NCI-H774 (cell line): ENCODE measurements around the gene CDK5R2.

Experiments
- DNase-seq: peaks from one replicate; lab custom pipeline; 2025; lab: John Stamatoyannopoulos, UW

The CDK5R2 gene

DNA sequence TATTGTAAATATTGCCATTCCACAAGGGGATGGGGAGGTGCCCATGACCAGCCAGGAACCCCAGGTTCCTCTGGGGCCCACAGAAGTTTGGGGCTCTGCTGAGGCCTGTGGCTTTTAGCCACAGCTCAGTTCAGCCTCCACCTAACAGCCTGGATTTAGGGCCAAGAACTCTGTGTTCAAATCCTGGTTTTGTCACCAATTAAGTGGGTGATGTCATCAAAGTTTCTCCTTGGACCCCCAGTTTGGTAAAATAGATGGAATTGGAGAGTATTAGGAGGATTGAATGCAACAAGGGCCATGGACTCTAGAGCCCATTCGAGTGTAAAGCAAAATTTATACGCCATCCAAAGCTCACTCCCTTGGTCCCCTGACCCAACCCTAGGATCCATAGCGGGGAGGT is 28.7 kb downstream of the CDK5R2 start:
- no peak for DNase-seq

DNA sequence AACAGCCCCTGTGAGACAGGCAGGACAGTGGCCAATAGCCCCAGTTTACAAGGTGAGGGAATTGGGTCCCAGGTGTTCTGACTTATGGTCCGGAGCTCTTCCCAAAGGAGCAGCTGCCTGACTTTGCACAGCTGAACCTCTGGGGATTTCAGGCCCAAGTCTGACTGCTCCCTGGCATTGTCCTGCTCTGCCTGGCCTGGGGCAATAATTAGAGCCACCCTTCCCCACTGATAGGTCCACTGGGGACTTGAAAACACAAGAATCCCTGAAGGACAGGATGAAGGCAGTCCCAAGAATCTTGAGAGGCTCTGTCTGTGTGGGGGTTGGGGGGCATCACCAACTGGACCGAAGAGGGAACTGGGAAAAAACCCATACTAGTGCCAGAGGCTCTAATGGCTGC is 29.2 kb downstream of the CDK5R2 start:
- no peak for DNase-seq

DNA sequence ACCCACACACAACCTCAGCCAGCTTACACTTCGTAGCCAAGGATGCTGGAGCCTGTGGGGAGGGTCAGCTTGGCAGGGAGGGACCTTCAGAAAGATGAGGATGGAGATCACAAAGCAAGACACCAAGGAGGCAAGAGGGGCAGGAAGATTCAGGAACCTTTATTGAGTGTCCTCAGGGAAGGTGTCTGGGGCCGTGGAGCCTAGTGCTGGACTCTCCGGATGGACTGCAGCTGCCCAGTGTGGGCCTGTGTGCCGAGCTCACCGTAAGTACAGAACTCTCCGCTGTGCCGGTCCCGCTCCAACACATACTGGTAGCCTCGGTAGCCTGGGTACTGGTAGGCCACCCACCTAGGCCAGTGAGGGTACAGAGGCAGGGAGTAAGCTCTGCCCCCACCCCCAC is 30.6 kb downstream of the CDK5R2 start:
- no peak for DNase-seq

DNA sequence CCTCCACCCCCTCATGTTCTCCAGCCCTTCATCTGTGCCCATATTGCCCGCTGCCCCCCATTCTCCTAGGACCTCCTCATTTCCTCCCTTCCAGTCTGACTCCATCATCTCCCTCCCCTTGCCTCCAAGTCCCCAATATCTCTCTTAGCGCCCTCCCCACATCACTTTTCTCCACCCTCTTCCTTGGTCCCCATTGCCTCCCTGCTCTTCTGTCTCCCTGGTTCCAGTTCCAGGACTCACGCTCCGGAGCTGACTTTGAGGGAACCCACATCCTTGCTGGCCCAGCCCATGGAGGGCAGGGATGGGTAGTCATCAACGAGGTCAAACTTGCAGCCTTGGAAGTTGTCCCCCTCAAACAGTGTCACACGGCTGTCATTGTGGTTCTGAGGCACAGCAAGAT is 31.1 kb downstream of the CDK5R2 start:
- DNase-seq, result no peak

DNA sequence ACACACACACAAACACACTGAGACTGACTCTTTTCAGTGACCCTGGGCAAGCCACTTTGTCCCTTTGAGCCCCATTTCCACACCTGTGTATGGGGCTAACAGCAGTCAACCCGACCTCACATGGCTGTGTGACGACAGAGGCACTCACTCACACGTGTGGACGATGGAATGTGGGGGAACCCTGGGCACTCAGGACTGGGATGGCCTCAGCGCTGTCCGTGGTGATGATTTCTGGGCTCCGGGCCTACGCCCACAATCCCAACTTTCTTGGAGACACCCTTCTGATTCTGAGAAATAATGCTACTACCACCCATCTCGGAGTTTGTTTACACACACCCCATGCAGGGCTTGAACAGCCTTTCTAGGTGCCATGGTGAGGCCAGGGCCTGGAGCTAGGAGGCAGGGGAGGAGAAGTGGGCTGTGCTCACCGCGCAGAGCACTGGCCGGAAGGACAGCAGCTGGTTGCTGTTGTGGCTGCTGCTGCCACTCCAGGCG is 32.3 kb downstream of the CDK5R2 start:
- DNase-seq, result no peak

DNA sequence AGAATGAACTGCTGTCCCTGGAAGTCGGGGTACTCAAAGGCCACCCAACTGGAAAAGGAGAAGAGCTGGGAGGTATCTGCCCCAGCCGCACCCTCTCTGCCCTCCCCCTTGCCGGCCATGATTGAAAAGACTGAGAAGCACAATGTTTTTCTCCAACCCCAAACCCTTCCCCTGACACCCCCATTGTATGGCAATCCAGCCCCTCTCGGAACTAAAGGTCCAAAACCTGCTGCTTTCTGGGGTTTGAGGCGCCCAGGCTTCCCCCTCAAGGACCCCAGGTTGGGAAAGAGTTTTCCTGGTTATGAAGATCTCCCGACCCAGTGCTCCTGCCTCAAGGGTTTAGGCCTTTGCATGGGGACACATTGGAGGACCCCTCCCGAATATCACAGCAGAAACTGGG is 32.7 kb downstream of the CDK5R2 start:
- no peak for DNase-seq

DNA sequence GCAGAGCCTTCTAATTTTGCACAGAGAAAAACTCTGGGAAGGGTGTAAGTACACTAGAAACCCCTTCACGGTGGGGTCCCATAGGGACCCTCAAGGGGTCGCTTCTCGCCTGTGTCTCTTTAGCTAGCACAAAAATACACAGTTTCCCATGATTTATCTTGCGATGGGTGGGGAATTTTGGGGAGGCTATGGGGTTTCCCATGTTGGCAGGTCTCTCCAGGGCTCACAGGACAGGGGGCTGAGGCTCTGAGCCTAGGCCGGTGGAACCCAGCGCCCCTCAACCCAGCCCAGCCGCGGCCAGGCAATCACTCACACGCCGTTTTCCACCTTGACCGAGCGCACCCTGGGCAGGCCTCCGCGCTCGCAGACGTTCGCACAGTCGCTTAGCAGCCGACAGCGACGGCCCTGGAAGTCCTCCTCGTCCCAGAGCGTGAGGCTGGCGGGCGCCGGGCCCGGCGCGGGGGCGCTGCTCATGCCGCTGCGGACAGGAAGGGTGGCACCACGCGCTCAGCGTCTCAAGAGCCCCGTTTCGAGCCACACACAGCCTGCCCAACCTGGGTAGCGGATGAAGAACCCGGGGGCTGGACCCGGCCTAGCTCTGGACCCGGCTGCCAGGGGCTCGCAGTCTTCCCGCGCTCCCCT is 33.4 kb downstream of the CDK5R2 start:
- DNase-seq, result no peak

DNA sequence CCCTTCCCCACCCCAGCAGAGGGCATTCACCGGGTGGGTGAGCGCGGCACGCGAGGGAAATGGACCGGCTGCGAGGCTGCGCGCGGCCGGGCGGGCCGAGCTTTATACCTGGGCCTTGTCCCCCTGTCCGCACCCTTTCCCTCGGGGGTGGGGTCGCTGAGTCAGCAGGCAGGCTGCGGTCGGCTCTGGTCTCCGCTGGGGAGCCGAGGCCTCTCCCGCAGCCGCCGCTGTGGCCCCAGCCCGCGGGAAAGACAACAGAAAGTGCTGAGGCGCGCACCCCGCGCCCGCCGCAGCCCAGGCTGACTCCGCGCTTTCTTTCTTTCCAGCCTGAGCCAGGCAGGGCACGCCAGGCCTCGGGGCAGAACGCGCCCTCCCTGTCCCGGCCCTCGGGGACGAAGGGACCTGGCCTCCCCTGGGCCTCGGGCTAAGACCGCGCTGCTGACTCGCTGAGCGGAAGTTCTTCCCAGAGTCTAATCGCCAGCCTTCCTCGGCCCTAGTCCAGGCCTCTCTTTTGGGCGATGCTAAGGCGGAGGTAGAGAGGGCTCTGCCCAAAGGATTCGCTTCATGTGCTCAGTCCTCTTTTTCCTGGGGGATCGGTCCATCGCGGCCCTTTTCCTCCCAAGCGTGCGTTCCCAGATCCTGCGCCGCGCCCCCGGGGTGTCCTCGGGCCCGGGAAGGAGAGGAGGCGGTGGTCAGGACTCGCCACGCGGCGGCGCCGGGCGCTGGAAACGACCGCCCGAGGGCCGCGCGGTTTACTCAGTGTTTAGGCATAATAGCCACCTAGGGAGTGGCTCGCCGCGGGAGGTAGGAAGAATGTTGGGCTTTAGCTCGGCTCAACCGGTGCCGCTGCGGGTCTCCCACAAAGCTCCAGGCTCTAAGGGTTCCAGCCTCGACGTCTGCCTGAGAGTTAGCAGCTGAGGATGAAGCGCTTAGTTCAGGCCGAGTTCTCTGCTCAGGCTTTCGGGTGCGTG is 34.2 kb downstream of the CDK5R2 start, which contains the start of gene CRYBA2:
Gene CRYBA2 (minus strand): TSS at position 78 of the 971 bp plus-strand sequence. CDS start 246 bp downstream, outside the sequence.
- DNase-seq, result peak; percentile 27

DNA sequence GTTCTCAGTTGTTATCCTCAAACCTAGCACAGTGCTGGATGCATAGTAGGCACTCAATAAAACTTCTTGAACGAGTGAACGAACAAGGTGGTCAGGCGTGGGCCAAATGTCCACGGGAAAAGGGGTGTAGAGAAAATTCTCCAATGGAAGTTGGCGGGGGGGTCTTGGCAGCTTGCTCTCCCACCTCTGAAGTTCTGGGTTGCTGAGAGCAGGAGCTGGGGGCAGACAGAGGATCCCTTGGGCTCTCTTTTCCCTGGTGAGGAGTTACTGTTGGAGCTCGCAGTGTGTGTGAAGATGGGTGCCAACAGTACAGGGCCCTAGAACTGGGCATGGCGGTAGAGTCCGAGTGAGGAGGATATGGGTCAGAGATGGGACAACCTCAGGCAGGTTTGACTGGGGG is 36.1 kb downstream of the CDK5R2 start:
- no peak for DNase-seq

DNA sequence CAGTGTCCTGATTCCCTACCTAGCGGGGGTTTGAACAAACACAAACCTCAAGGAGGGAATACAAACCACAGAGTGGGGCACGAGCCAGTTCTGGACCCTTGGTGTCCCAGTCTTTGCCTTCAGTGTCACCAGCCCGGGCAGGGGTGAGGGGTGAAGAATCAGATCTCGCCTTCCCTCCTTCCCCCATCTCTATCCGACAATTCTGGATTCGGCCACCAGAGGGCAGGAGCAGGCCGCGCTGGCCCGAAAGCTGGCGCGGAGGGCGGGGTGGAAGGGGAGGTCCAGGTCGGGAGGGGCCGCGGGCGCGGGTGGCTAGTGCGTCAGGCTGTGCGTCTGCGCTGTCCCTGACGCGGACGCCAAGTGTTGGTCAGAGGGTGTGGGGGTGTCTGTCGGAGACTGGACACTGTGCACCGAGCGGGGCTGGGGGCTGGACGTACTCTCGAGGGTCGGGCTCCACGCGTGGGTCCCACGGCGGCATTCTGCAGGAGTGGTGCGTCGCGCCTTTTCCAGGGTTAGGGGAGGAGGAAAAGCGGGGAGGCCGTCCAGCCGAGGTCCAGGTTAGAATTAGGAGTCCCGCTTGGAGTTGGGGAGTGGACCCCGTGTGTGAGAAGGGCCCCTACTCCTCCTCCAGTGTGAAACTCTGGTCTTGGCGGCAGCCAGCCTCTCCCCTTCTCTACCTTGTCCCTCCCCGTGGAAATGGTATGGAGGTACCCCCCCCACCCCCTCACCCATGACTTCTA is 36.7 kb downstream of the CDK5R2 start:
- peak; percentile 92 for DNase-seq

DNA sequence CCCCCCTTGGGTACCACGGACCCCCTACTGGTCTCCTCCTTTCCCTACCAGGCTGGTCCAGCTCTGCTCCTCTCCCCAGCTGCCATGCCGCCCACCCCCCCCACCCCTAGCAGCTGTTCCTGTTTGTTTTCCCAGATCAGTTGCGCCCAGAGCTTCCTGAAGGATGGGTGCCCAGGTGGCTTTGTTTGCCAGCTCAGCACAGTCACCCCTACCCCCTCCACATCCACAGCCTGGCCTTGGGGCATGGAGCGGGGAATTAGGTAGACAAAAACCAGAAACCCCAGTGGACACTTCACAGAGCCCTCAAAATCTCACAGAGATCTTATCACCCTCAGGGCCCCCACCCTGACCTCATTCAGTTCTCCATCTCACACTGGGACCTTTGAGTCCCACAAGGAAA is 37.5 kb downstream of the CDK5R2 start:
- DNase-seq, result peak; percentile 81

DNA sequence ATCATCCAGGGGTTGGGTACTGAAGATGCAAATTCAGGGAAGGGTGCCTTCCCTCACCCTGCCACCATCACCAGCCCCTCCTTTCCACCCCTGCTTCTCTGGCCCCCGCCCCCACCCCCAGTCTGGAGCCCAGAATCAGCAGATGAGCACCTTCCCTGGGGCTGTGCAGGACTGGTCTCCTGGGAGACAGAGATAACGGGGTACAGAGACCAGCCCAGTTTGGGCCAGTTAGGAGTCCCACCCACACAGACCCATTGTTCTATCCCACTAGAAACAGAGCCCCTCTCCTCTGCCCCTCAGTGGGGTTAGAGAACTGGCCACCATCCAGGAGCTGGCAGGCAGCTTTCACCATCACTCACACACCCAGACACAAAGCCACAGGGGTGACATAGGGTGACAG is 38.3 kb downstream of the CDK5R2 start:
- peak; percentile 54 for DNase-seq

DNA sequence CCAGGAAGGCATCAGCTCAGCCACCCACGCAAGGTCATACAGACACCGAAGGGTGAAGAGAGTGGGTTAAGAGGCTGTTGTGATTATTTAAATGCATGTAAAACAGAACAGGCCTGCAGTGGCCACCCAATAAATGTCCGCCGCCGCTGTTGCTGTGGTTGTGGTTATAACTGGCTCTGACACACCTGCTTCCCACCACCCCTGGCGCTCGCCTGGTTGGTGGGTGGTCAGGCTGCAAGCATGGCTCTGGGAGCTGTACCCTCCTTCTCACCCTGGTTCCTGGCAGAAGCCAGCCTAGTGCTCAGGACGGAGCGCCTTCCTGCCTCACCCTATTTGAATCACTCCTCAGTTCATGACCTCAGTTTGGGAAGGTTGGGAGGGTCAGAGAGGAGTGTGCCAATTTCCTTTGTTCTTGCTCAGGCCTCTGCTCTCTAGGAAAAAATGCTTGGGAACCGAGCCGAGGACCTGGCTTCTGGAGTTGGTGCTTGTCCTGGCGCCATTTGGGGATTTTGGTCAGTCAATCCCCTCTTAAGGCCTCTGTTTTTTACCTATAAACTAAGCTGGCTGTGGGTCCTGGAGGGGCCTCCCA is 39.0 kb downstream of the CDK5R2 start:
- DNase-seq, result peak; percentile 36

DNA sequence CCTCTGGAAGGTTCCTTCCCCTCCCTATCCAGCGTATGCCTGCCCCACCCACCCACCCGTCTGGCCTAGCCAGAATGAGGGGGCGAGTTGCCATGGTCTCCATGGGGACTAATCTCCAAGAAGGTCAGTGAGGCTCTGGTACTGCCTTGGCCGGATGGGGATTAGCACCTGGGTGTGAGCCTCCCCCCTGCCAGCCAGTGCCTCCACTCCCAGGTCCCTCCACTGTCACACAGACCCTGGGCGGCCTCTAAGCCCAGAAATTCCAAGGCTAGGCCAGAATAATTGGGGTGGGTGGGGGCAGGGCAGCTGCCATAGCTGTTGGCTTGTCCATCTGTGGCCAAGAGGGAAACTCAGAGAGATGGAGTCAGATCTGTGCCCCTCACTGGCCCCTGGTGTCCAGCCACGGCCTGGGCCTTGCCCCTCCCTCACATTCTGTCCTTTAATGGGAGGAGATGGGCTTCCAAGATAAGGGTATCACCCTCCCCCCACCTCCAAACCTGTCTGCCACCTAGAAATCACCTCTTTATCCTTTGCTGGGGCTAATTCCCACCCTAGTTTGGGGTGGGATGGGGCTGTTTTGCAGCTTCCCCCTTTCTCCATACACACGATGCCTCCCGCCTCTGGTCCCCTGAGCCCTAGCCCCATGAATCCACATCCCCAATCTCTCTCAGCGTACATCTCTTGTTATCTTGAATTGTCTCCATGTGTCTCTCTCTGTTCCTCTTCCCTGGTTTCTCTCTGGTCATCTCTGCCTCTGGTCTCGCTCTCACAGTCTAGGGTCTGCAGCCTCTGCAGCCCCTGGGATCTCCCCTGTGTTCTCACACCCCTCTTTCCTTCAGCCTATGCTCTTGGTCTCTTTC is 39.8 kb downstream of the CDK5R2 start:
- DNase-seq, result no peak

DNA sequence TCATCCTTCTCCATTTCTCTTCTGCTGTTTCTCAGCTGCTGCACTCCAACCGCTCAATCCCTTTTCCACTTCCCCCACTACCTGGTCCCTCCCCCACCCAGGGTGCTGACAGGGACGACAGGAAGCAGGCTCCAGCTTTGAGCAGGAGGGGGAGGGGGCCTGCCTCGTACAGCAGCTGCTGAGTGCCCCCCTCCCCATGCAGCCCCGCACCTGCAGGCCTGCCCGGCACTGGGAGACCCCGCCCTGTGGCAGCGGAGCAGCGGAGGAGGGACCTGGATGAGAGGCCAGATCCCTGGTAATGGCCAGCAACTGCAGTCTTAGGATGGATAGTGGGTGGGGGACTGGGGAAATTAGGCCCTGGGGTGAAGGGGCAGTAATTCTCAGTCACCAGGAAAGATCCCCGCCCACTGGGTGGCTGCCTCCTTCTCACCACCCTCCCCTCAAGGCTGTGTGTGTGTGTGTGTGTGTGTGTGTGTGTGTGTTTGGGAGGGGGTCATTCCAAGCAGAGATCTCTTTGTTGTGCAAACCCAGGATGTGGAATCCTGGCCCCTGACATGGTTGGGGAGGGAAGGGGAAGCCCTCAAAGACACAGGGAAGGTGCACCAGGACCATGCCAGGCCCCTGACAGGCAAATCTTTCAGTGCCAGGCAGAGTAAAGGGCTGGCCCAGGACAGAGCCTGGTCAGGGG is 40.6 kb downstream of the CDK5R2 start:
- DNase-seq, result peak; percentile 86

DNA sequence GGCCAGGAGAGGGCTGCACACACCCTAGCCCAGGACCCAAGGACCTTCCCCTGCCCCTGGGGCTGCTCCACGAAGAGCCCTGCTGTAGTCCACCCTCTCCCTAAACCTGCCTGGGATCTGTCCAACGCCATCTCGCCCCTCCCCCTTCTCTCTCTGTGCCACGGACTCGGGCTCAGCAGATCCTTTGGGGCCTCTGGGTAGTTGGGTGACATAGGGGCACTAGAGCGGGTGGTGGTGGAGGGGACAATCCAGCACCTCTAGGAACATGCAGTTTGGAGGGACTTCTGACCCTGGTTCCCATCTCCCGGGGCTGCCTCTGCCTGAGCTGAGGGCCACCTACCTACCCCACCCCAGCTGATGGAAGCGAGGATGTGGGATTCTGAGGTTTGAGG is 41.1 kb downstream of the CDK5R2 start:
- DNase-seq, result peak; percentile 20

DNA sequence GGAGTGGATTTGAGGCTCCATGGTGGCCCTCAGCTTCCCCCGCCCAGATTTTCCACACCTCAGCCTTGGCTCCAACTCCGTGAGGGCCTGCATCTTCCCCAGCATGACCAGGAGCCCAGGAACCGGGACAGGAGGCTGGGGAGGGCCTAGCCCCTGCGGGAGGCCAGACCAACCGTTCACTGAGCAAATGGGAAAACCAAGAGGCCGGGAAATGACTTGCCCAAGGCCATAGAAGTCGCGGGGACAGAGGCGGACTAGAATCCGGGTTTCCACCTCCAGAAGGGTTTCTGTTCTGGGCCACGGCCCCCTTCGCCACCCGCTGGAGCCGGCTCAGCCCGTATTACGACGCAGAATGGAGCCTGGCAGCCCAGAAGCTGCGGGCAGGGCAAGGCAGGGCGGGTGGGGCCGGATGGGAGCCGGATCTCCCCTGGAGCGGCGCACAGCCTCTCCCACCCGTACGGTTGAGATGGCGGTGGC is 41.7 kb downstream of the CDK5R2 start:
- no peak for DNase-seq

DNA sequence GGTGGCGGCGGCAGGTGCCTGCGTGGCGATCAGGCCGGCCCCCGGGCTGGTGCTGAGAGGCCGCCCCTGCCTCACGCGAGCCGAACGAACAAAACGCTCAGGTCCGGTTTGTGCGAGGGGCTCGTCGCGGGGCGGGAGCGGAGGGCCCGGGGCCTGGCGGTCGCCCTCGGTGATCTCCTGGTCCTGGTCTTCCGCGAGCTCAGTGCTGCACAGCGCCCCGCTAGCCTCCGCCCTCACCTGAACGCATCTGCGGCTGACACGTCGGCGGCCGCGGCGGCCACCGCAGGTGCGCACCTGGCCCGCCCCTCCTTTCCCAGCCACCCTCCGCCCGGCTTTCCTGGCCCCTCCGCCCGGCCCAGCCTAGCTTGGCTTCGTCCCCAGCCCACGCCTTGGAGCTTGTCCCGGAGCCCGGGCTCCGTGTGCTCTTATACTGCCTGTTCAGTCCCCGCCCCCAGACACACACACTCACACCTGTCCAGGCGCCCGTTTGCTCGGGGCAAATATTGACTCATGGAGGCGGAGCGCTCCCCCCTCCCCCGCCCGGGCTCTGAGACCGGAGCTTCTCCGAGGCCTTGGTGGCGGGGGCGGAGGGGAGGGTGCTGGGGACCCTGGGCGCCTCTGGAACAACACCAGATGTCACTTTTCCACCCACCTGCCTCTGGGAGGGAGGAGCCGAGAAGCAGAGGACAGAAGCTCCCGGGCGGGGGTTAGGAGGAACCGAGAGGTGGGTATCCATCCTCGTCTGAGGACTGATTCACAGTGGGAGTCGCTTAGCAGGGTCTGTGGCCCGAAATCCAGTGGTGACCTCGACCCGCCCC is 42.3 kb downstream of the CDK5R2 start:
- peak; percentile 98 for DNase-seq
